Fibroblast of lung (primary cell): ENCODE results near the gene EIF4E2. TPM values are rescaled to one million over a fixed set of nuclear protein-coding genes. Genes with fewer than 3 reads are reported as not detected.

ENCODE experiments used
- DNase-seq, 2 donors: peaks; one replicate each; pipeline versions ENCODE4 v3.0.0 to v3.0.0-alpha.2; 2010; ENCODE audit warnings: low read depth in 2 of 2
- H2AFZ ChIP-seq: 2 replicates; pipeline ENCODE4 v1.5.1; 2012; ENCODE audit warnings: low read length, control low read depth, inconsistent platforms
- H3K27ac ChIP-seq: 2 replicates; pipeline ENCODE4 v1.5.1; 2011; ENCODE audit warnings: low read length, control low read depth; ENCODE audit not compliant: insufficient read depth
- H3K27me3 ChIP-seq: 2 replicates; pipeline ENCODE4 v1.5.1; 2011; ENCODE audit warnings: mild to moderate bottlenecking, low read length; ENCODE audit not compliant: control insufficient read depth, insufficient read depth
- H3K36me3 ChIP-seq: 2 replicates; pipeline ENCODE4 v1.5.1; 2011; ENCODE audit warnings: low read length; ENCODE audit not compliant: control insufficient read depth, insufficient read depth
- H3K4me1 ChIP-seq: 2 replicates; pipeline ENCODE4 v1.5.1; 2011; ENCODE audit warnings: low read length; ENCODE audit not compliant: control insufficient read depth, insufficient read depth; ENCODE audit errors: extremely low read depth
- H3K4me2 ChIP-seq: 2 replicates; pipeline ENCODE4 v1.5.1; 2011; ENCODE audit warnings: low read length, control low read depth; ENCODE audit not compliant: insufficient read depth; ENCODE audit errors: extremely low read depth
- H3K4me3 ChIP-seq, 4 experiments: fragments of 200-600 bp in 1 of 4; sonication (generic) in 1 of 4; replicated peaks in 1 of 4; 2 replicates each; pipeline ENCODE4 v1.5.1; 2011 to 2016; ENCODE audit warnings: low read length in 4 of 4, low read depth in 3 of 4, mild to moderate bottlenecking in 3 of 4, control low read depth in 2 of 4, inconsistent platforms in 1 of 4, mixed read lengths in 1 of 4; ENCODE audit not compliant: insufficient read depth in 1 of 4; ENCODE audit errors: control extremely low read depth in 1 of 4
- H3K79me2 ChIP-seq: 2 replicates; pipeline ENCODE4 v1.5.1; 2012; ENCODE audit warnings: mild to moderate bottlenecking, low read length, inconsistent platforms; ENCODE audit not compliant: control insufficient read depth, insufficient read depth
- H3K9ac ChIP-seq: 2 replicates; pipeline ENCODE4 v1.5.1; 2011; ENCODE audit warnings: mild to moderate bottlenecking, low read length, control low read depth; ENCODE audit not compliant: insufficient read depth
- H3K9me3 ChIP-seq: 2 replicates; pipeline ENCODE4 v1.5.1; 2012; ENCODE audit warnings: low read depth, low read length; ENCODE audit not compliant: control insufficient read depth, insufficient read depth
- H4K20me1 ChIP-seq: 2 replicates; pipeline ENCODE4 v1.5.1; 2011; ENCODE audit warnings: low read length; ENCODE audit not compliant: control insufficient read depth, insufficient read depth; ENCODE audit errors: extremely low read depth
- CTCF ChIP-seq, 2 donors: IDR thresholded peaks in 1 of 2; conservative IDR thresholded peaks in 1 of 2; 1 replicate in 1 of 2; 2 replicates in 1 of 2; pipeline ENCODE4 v1.5.1; 2011 to 2012; ENCODE audit warnings: low read length in 2 of 2, control low read depth in 1 of 2, inconsistent platforms in 1 of 2, low read depth in 1 of 2, mild to moderate bottlenecking in 1 of 2
- EZH2 ChIP-seq: IDR thresholded peaks from 2 replicates; pipeline ENCODE4 v1.5.1; 2012; ENCODE audit warnings: low read length, control low read depth, mild to moderate bottlenecking; ENCODE audit errors: missing control alignments
- polyA minus RNA-seq: library from RNA; depleted of rRNA, polyadenylated mRNA; stranded (reverse); fragments of >200 nt; gene quantifications from 2 replicates; pipeline ENCODE4 v1.2.3, GENCODE V29; 2011; ENCODE audit warnings: low replicate concordance
- polyA plus RNA-seq, 2 donors: library from polyadenylated mRNA; depleted of rRNA in 1 of 2; stranded (reverse) in 1 of 2; unstranded in 1 of 2; fragments of >200 nt; gene quantifications; 2 replicates each; pipeline ENCODE4 v1.2.1, GENCODE V29; 2011 to 2012; ENCODE audit warnings: missing spikeins in 1 of 2
- total RNA-seq: library from RNA; depleted of rRNA; stranded (reverse); fragments of >200 nt; gene quantifications from 2 replicates; pipeline ENCODE4 v1.2.1, GENCODE V29; 2014

Gene EIF4E2
- total RNA-seq (94.5 and 101 TPM in 2 replicates), polyA plus RNA-seq (75.3 and 77.6 TPM in 2 replicates), polyA minus RNA-seq (31.8 and 54.8 TPM in 2 replicates)
- 92.7 and 118 TPM in 2 replicates for polyA plus RNA-seq (2012)

- H3K4me1 ChIP-seq = no peaks in the 10 kb centered on the region
- TF ChIP-seq CTCF (conservative IDR thresholded peaks at IDR 0.05 in 1 of 2, IDR thresholded peaks at IDR 0.05 in 1 of 2; ENCODE audit: low read depth in 1 of 2, low read length in 2 of 2) (no peak), EZH2 (no peak)
- no peaks in the 10 kb centered on the region for H3K27me3 ChIP-seq
- H3K9me3 ChIP-seq = no peaks in the 10 kb centered on the region
- no peaks in the 10 kb centered on the region for H4K20me1 ChIP-seq
- peak; percentile 93 to 95 for DNase-seq
- H3K36me3 ChIP-seq = no peaks in the 10 kb centered on the region
- H3K9ac ChIP-seq = peak within 1 kb of the TSS; percentile 99
- H3K27ac ChIP-seq = peak within 1 kb of the TSS; percentile 97
- H3K4me2 ChIP-seq = peak within 1 kb of the TSS; percentile 95
- peak within 1 kb of the TSS; percentile 77 to 95 (median 90) for H3K4me3 ChIP-seq
- H3K79me2 ChIP-seq = peaks cover 49% of the 10 kb centered on the region
- peak within 1 kb of the TSS; percentile 84 for H2AFZ ChIP-seq
Measured at GRCh38 chr2:232550354-232551249, at the start of gene EIF4E2, which contains the start of gene TIGD1. Gene EIF4E2, plus strand, starts transcription at chr2:232550689. Its CDS starts 36 bp downstream, at chr2:232550725. Gene TIGD1, minus strand, starts transcription at chr2:232550557. Its CDS starts 675 bp downstream, at chr2:232549882.

GRCh38 chr2:232501331-232501771 is 49.1 kb upstream of the EIF4E2 start:
- no peaks in the 10 kb centered on the region for H4K20me1 ChIP-seq
- H3K9ac ChIP-seq = no peak overlapping the region
- H3K4me3 ChIP-seq = no peak overlapping the region
- no peak overlapping the region for H3K27ac ChIP-seq
- no peaks in the 10 kb centered on the region for H3K36me3 ChIP-seq
- peaks cover 21% of the 10 kb centered on the region for H3K27me3 ChIP-seq
- H3K4me1 ChIP-seq = no peaks in the 10 kb centered on the region
- H3K79me2 ChIP-seq = no peaks in the 10 kb centered on the region
- H3K9me3 ChIP-seq = no peaks in the 10 kb centered on the region
- H3K4me2 ChIP-seq = no peak overlapping the region
- no peak for DNase-seq
- no peak overlapping the region for H2AFZ ChIP-seq
- TF ChIP-seq EZH2 (no peak), CTCF (conservative IDR thresholded peaks at IDR 0.05 in 1 of 2, IDR thresholded peaks at IDR 0.05 in 1 of 2; ENCODE audit: low read depth in 1 of 2, low read length in 2 of 2) (no peak)

- peaks cover 21% of the 10 kb centered on the region for H3K27me3 ChIP-seq
- DNase-seq = no peak
- no peak overlapping the region for H3K4me3 ChIP-seq
- H2AFZ ChIP-seq = no peak overlapping the region
- no peak overlapping the region for H3K27ac ChIP-seq
- no peaks in the 10 kb centered on the region for H3K9me3 ChIP-seq
- H3K79me2 ChIP-seq = no peaks in the 10 kb centered on the region
- no peaks in the 10 kb centered on the region for H4K20me1 ChIP-seq
- TF ChIP-seq CTCF (conservative IDR thresholded peaks at IDR 0.05 in 1 of 2, IDR thresholded peaks at IDR 0.05 in 1 of 2; ENCODE audit: low read depth in 1 of 2, low read length in 2 of 2) (no peak), EZH2 (no peak)
- no peak overlapping the region for H3K4me2 ChIP-seq
- H3K36me3 ChIP-seq = no peaks in the 10 kb centered on the region
- H3K9ac ChIP-seq = no peak overlapping the region
- no peaks in the 10 kb centered on the region for H3K4me1 ChIP-seq
Measured at GRCh38 chr2:232501794-232502390, 48.6 kb upstream of the EIF4E2 start.
